Keratinocyte (primary cell): ENCODE data around the gene HTRA3.

Source experiments
- CTCF ChIP-seq, 3 experiments: IDR thresholded peaks in 1 of 3; conservative IDR thresholded peaks in 1 of 3; optimal IDR thresholded peaks in 1 of 3; 2 replicates in 2 of 3; 3 replicates in 1 of 3; pipeline versions ENCODE3 to v1.5.1; 2011; ENCODE audit warnings: low read length in 3 of 3, mild to moderate bottlenecking in 3 of 3, moderate library complexity in 2 of 3, control low read depth in 1 of 3, inconsistent platforms in 1 of 3; ENCODE audit not compliant: insufficient read depth in 2 of 3; ENCODE audit errors: extremely low read depth in 1 of 3
- EZH2 ChIP-seq: IDR thresholded peaks from one replicate; pipeline ENCODE4 v1.6.1; 2012; ENCODE audit warnings: inconsistent platforms, mild to moderate bottlenecking, low read length, moderate library complexity

- TF ChIP-seq CTCF (optimal IDR thresholded peaks at IDR 0.05 in 1 of 3, IDR thresholded peaks at IDR 0.05 in 1 of 3, conservative IDR thresholded peaks at IDR 0.05 in 1 of 3; ENCODE audit: extremely low read depth in 1 of 3, insufficient read depth in 2 of 3, low read length in 3 of 3) (no peak), EZH2 (no peak)
Measured at GRCh38 chr4:8236106-8236919, 33.2 kb upstream of the HTRA3 start.
